HG03039 (cell line): ENCODE measurements around the gene D2HGDH.
"Not testable (repeated sequence)": the region's sequence is repeated elsewhere in the genome, so short reads cannot be mapped to it uniquely, and the experiment has no call there.

Source experiments
- ATAC-seq: cut with Tn5 transposase; IDR thresholded peaks from one replicate; pipeline ENCODE4 v1.9.1; 2021; ENCODE audit warnings: mild to moderate bottlenecking, moderate library complexity; ENCODE audit not compliant: unreplicated experiment

Gene D2HGDH

GRCh38 chr2:241748468-241749256 is 14.2 kb downstream of the D2HGDH start:
- no peak for ATAC-seq

- no peak for ATAC-seq
Measured at GRCh38 chr2:241750076-241750840, 15.8 kb downstream of the D2HGDH start.

GRCh38 chr2:241751152-241751551 is 16.7 kb downstream of the D2HGDH start:
- no peak for ATAC-seq

GRCh38 chr2:241751776-241752175 is 17.3 kb downstream of the D2HGDH start:
- no peak for ATAC-seq

- no peak for ATAC-seq
Measured at GRCh38 chr2:241752253-241752652, 17.8 kb downstream of the D2HGDH start.

- ATAC-seq: no peak
Measured at GRCh38 chr2:241752689-241753276, 18.4 kb downstream of the D2HGDH start.

- no peak for ATAC-seq
Measured at GRCh38 chr2:241753493-241753892, 19.1 kb downstream of the D2HGDH start.

- no peak for ATAC-seq
Measured at GRCh38 chr2:241754042-241754441, 19.6 kb downstream of the D2HGDH start.

GRCh38 chr2:241755166-241755565 is 20.7 kb downstream of the D2HGDH start:
- no peak for ATAC-seq

- ATAC-seq: no peak
Measured at GRCh38 chr2:241755777-241756176, 21.3 kb downstream of the D2HGDH start.

- no peak for ATAC-seq
Measured at GRCh38 chr2:241759067-241759807, 24.8 kb downstream of the D2HGDH start.

- ATAC-seq: not testable (repeated sequence)
Measured at GRCh38 chr2:241759893-241760292, 25.5 kb downstream of the D2HGDH start.

- no peak for ATAC-seq
Measured at GRCh38 chr2:241760301-241760771, 25.9 kb downstream of the D2HGDH start.

GRCh38 chr2:241762321-241762932 is 28.0 kb downstream of the D2HGDH start:
- ATAC-seq: no peak

GRCh38 chr2:241762933-241763369 is 28.5 kb downstream of the D2HGDH start:
- ATAC-seq: no peak

- no peak for ATAC-seq
Measured at GRCh38 chr2:241763551-241764274, 29.3 kb downstream of the D2HGDH start.

GRCh38 chr2:241764275-241765241 is 30.1 kb downstream of the D2HGDH start:
- ATAC-seq: no peak

- ATAC-seq: no peak
Measured at GRCh38 chr2:241767464-241768250, 33.2 kb downstream of the D2HGDH start.
